G401 (cell line): ENCODE measurements around the gene TM4SF5. TPM values are rescaled to one million over a fixed set of nuclear protein-coding genes. Genes with fewer than 3 reads are reported as not detected.
"Not testable (repeated sequence)": the region's sequence is repeated elsewhere in the genome, so short reads cannot be mapped to it uniquely, and the experiment has no call there.

Source experiments
- DNase-seq: peaks from one replicate; pipeline ENCODE4 v3.0.0-alpha.2; 2015; ENCODE audit warnings: low spot score
- in situ Hi-C: cut with HindIII; loops from 2 replicates; pipeline ENCODE4 v1.10.0; 2016; ENCODE audit warnings: low sequenced_read_pairs, mixed read lengths
- total RNA-seq: library from RNA; depleted of rRNA; stranded (reverse); fragments of >200 nt; shearing (Covaris generic); gene quantifications from 2 replicates; pipeline ENCODE4 v1.2.3, GENCODE V29; 2014; rRNA removed

TM4SF5 gene
- total RNA-seq, 1 experiment from 2014 or later, result not detected

GRCh38 chr17:4815043-4815675 is 43.5 kb downstream of the TM4SF5 start:
- in situ Hi-C loops, result no loop called here
- no peak for DNase-seq

DNA sequence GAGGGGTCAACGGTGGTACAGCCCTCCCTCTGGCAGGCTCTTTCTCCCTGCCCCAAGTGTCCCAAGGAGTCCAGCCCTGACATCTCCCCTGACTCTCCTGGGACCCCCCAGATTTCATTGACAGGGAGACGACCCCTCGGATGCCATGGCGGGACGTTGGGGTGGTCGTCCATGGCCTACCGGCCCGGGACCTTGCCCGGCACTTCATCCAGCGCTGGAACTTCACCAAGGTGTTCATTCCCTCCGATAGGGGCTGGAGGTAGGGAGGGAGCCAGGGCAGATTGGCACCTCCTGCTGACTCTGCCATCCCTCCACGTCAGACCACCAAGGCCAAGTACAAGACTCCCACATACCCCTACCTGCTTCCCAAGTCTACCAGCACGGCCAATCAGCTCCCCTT is 45.1 kb downstream of the TM4SF5 start:
- DNase-seq, result no peak
- in situ Hi-C loops, result no loop called here

DNA sequence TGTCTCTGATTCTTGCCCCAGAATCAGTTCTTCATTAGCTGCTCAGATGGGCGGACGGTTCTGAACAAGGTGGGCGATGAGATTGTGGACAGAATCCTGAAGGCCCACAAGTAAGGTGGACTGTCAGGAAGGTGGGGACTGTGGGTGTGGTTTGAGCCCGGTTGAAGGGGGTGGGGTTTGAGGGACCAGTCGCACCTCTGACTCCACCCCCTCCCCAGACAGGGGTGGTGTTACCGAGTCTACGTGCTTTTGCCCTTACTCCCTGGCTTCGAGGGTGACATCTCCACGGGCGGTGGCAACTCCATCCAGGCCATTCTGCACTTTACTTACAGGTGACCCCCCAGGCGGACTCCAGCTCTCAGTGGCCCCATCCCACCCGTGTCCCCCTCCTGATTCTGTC is 46.6 kb downstream of the TM4SF5 start:
- in situ Hi-C loops, result no loop called here
- no peak for DNase-seq

DNA sequence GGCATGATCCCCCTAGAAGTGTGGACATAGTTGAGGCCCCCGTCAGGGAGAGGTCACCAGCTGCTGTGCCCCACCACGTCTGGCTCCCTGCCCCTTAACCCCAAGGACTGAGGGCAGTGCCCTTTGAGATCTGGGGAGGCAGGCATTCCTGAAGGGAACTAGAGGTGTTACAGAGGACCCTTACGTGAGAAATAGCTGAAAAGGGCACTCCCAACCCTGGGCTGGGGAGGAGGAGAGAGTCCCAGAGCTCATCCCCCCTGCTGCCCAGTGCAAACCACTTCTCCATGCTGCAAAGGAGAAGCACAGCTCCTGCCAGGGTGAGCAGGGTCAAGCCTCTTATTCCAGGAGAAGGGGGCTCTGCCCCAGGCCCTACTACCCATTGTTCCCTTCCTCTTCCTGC is 51.1 kb downstream of the TM4SF5 start:
- in situ Hi-C loops, result no loop called here
- no peak for DNase-seq

- no peak for DNase-seq
Measured at GRCh38 chr17:4823373-4824089, 51.8 kb downstream of the TM4SF5 start.

DNA sequence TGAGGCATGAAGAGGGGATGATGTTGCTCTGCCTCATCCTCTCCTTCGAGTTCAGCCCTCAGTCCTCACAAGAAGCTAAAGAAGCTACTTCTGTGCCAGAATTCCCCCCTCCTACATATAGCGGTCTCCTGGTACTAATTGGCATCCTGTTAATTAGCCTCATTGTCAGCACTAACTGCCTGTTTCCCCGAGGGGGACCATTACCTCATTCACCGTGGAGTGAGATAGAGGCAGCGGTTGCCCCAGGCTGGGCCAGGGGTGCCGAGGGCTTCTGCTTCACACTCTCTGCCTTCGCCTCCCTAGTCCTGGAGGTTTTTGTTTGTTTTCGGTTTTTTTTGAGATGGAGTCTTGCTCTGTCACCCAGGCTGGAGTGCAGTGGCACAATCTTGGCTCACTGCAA is 55.7 kb downstream of the TM4SF5 start:
- no peak for DNase-seq
- in situ Hi-C loops, result no loop called here

More at GRCh38 chr17:4823373-4824089, 51.8 kb downstream of the TM4SF5 start:
- in situ Hi-C loops, result no loop called here

DNA sequence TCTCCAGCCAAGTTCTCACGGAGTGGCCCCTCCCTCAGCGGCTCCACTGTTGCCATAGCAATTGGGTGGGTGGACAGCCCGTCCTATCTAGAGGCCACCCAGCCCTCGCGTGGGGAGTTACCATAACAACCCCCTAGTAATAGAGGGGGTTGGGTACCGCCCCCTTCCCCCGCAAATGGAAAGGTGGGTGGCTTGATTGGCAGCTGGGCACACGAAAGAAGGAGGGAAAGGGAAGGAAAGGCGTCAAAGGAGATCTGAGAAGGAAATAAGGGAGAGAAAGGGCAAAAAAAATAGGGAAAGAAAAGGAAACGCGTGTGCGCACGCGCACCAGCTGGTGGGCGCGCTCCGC is 61.1 kb downstream of the TM4SF5 start:
- in situ Hi-C loops, result loop anchor here (10.0 kb wide), 1 partner anchor 108 kb away; no protein-coding TSS in a partner anchor
- not testable (repeated sequence) for DNase-seq

Other genes starting within 250 kb of the TM4SF5 start
- gene MYBBP1A, start 216.5 kb upstream of the TM4SF5 start, total RNA-seq, result 89.3 and 91.6 TPM in 2 replicates
- 5.3 TPM in 1 of 2 replicates, not detected in the other for gene GGT6, start 211.3 kb upstream of the TM4SF5 start, total RNA-seq
- not detected in 2 replicates for gene SMTNL2, start 187.4 kb upstream of the TM4SF5 start, total RNA-seq
- 0.41 TPM in 1 of 2 replicates, not detected in the other for gene ALOX15, start 130.2 kb upstream of the TM4SF5 start, total RNA-seq
- gene PELP1, start 67.7 kb upstream of the TM4SF5 start, total RNA-seq, result 40.1 and 53.6 TPM in 2 replicates
- gene ARRB2, start 61.3 kb upstream of the TM4SF5 start, total RNA-seq, result 38.1 and 45.1 TPM in 2 replicates
- gene MED11, start 40.5 kb upstream of the TM4SF5 start, total RNA-seq, result 24.3 and 29.8 TPM in 2 replicates
- 0.68 TPM in 1 of 2 replicates, not detected in the other for gene ZMYND15, start 32.1 kb upstream of the TM4SF5 start, total RNA-seq
- 0.86 TPM in 1 of 2 replicates, not detected in the other for gene CXCL16, start 32.0 kb upstream of the TM4SF5 start, total RNA-seq
- not detected in 2 replicates for gene VMO1, start 14.5 kb downstream of the TM4SF5 start, total RNA-seq
- not detected in 2 replicates for gene GLTPD2, start 17.1 kb downstream of the TM4SF5 start, total RNA-seq
- 390 and 445 TPM in 2 replicates for gene PSMB6, start 24.3 kb downstream of the TM4SF5 start, total RNA-seq
- gene PLD2, start 35.3 kb downstream of the TM4SF5 start, total RNA-seq, result 20.9 and 28.4 TPM in 2 replicates
- 33.8 and 48.3 TPM in 2 replicates for gene MINK1, start 61.5 kb downstream of the TM4SF5 start, total RNA-seq
- gene C17orf107, start 127.7 kb downstream of the TM4SF5 start, total RNA-seq, result not detected in 2 replicates
- not detected in 2 replicates for gene CHRNE, start 131.2 kb downstream of the TM4SF5 start, total RNA-seq
- gene GP1BA, start 160.4 kb downstream of the TM4SF5 start, total RNA-seq, result not detected in 2 replicates
- gene SLC25A11, start 168.2 kb downstream of the TM4SF5 start, total RNA-seq, result 111 and 132 TPM in 2 replicates
- 86.0 and 97.4 TPM in 2 replicates for gene RNF167, start 168.4 kb downstream of the TM4SF5 start, total RNA-seq
- gene PFN1, start 176.6 kb downstream of the TM4SF5 start, total RNA-seq, result 563 and 707 TPM in 2 replicates
- 52.8 and 75.4 TPM in 2 replicates for gene ENO3, start 179.2 kb downstream of the TM4SF5 start, total RNA-seq
- gene SPAG7, start 195.9 kb downstream of the TM4SF5 start, total RNA-seq, result 32.3 and 59.7 TPM in 2 replicates
- 6.9 and 16.9 TPM in 2 replicates for gene CAMTA2, start 215.8 kb downstream of the TM4SF5 start, total RNA-seq
- gene INCA1, start 225.6 kb downstream of the TM4SF5 start, total RNA-seq, result 0.14 TPM in 1 of 2 replicates, not detected in the other
- 75.6 and 95.9 TPM in 2 replicates for gene KIF1C, start 226.1 kb downstream of the TM4SF5 start, total RNA-seq